Measurements from ENCODE around the gene CYTH4.
"Not testable (repeated sequence)": the region's sequence is repeated elsewhere in the genome, so short reads cannot be mapped to it uniquely, and the experiment has no call there.

The CYTH4 gene

DNA sequence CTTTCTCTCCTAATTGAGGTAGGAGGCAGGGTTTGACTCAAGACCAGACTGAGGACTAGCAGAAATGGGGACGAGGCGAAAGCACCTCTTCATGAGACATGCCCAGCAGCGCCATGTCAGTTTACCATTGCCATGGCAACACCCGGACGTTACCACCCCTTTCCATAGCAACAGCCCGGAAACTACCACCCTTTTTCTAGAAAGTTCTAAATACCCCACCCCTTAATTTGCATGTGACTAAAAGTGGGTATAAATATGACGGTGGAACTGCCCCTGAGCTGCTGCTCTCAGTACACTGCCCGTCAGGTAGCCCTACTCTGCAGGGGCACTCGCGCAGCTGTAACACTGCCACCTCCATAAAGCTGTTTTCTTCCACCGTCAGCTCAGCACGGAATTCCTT, 32.3 kb upstream of the CYTH4 start:
- no peak for DNase-seq (ENCODE audit: low spot score)

DNA sequence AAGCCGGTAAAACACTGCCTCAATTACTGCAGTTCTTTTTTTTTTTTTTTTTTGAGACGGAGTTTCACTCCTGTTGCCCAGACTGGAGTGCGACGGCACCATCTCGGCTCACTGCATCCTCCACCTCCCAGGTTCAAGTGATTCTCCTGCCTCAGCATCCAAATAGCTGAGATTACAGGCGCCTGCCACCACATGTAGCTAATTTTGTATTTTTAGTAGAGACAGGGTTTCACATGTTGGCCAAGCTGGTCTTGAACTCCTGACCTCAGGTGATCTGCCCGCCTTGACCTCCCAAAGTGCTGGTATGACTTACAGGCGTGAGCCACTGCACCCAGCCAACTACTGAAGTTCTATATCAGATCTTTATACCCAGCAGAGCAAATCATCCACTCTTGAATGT, 30.5 kb upstream of the CYTH4 start:
- not testable (repeated sequence) for DNase-seq (ENCODE audit: low spot score)

GRCh38 chr22:37253126-37253660, 29.1 kb upstream of the CYTH4 start:
- DNase-seq (ENCODE audit: low spot score) = no peak

DNA sequence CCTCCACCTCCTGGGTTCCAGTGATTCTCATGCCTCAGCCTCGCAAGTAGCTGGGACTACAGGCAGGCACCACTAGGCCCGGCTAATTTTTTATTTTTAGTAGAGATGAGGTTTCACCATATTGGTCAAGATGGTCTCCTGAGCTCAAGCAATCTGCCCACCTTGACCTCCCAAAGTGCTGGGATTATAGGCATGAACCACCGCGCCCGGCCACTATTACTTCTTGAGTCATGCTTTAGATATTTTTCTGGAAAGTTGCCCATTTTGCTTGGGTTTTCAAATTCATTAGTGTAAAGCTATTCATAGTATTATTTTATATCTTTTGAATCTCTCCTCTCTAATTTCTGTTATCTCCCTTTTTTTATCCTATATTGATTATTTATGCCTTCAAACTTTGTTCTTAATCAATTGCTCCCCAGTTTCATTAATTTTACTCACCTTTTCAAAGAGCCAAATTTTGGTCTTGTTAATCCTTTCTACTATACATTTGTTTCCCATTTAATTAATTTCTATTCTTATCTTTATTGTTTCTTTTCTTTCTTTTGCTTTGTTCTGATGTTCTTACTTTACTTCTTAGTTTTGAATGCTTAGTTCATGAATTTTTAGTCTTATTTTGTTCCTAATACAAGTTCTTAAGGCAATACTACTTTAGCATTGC, 28.0 kb upstream of the CYTH4 start:
- no peak for DNase-seq (ENCODE audit: low spot score)

- no peak for DNase-seq (ENCODE audit: low spot score)
These were observed 27.5 kb upstream of the CYTH4 start for GRCh38 chr22:37254867-37255233.

- no peak for DNase-seq (ENCODE audit: low spot score)
These were observed 26.7 kb upstream of the CYTH4 start for GRCh38 chr22:37255558-37256006.

DNA sequence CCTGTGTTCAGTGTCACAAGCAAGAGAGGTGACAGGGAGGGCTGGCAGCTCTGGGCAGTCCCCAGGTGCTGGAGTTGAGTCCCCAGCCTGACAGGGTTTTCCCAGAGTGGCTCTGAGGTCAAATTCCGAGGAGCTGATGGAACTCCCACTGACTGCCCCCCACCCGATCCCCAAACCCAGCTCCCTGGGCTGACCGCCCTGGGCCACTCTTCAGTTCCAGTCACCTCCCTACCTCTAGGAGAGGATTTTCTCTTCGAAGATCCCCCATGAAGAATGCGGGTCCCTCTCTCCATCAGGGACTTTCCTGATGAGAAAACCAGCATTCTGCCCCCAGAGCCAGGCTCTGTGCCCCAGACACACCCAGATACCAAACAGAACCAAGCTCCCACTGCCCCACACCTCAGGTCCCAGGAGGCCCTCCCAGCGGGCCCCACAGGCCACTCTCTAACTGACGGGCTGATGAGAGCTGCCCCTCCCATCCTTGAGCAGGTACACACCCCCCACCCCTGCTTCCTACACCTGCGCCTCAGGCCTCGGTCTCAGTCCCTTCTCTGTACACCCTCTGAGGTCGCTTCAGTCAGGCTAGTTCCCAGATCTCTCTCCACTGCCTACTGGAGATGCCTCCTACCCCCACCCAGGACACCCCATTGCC, 26.1 kb upstream of the CYTH4 start:
- no peak for DNase-seq (ENCODE audit: low spot score)

- DNase-seq (ENCODE audit: low spot score) = no peak
These were observed 24.1 kb upstream of the CYTH4 start for GRCh38 chr22:37258005-37258752.

DNA sequence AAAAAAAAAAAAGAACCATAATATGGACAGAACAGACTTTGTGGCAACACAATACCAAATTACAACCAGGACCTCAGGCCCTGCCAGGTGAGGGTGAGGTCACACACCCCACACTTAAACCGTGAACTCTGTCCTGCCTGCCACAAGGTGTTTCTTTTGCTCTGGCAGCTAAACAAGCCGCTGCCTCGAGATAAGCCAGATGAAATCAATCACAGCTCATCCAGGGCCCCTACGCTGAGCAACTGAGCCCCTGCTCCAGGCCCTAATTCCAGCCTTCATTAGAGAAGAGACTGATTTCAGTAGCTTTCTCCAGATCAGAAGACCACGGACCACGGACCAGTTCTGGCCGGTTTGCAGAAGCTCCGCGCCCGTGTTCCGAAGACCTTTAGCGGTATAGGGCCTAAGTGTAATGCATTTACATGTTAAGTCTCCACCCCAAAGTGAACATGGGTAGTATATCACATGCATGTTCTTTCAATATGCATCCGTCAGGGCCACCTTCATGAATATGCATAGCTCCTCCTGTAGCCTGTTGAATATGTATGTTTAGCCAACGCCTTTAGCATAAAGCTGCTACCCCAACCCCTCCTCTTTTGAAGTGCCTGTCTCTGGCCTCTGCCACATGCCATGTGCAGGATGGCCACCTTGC, 23.4 kb upstream of the CYTH4 start:
- no peak for DNase-seq (ENCODE audit: low spot score)

GRCh38 chr22:37259540-37260029, 22.7 kb upstream of the CYTH4 start:
- DNase-seq (ENCODE audit: low spot score) = no peak

DNA sequence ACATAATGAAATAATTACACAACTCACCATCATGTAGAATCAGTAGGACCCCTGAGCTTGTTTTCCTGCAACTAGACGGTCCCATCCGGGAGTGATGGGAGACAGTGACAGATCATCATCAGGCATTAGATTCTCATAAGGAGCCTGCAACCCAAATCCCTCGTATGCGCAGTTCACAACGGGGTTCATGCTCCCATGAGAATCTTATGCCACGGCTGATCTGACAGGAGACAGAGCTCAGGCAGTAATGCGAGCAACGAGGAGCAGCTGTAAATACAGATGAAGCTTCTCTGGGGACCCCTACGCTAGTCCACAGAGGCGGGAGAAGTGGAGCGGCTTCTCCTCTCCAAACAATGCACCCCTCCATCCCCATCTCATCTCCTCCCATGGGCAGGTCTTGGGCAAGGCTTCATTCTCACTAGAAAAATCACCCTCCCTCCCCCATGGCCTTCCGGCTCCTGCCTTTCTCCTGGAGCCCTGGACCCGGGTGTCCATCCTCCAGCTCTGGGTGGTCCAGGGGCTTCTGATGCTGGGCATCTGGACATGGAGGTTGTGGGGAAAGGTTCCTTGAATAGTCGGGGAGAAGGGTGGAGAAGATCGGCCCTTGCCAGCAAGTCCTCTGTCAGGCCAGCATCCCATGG, 22.0 kb upstream of the CYTH4 start:
- no peak for DNase-seq (ENCODE audit: low spot score)

DNA sequence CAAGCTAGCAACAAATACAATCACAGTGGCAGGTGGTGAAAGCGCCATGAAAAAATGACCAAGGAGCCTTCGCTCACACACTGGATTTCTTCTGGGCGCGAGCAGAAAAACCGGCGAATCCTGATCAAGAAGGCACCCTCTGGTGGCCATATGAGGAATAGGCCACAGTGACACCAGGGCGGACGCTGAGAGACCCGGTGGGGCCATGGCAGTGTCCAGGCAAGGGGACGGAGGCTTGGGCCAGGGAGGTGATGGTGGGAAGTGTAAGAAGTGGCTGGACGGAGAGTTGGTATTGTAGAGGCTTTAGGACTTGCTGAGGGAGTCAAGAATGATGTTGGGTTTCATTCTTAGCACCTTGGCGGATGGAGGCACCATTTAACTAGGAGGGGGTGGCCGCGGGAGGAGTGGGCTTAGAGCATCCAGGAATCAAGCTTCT, 21.4 kb upstream of the CYTH4 start:
- DNase-seq (ENCODE audit: low spot score) = peak; percentile 80

GRCh38 chr22:37262346-37262745, 20.0 kb upstream of the CYTH4 start:
- no peak for DNase-seq (ENCODE audit: low spot score)

DNA sequence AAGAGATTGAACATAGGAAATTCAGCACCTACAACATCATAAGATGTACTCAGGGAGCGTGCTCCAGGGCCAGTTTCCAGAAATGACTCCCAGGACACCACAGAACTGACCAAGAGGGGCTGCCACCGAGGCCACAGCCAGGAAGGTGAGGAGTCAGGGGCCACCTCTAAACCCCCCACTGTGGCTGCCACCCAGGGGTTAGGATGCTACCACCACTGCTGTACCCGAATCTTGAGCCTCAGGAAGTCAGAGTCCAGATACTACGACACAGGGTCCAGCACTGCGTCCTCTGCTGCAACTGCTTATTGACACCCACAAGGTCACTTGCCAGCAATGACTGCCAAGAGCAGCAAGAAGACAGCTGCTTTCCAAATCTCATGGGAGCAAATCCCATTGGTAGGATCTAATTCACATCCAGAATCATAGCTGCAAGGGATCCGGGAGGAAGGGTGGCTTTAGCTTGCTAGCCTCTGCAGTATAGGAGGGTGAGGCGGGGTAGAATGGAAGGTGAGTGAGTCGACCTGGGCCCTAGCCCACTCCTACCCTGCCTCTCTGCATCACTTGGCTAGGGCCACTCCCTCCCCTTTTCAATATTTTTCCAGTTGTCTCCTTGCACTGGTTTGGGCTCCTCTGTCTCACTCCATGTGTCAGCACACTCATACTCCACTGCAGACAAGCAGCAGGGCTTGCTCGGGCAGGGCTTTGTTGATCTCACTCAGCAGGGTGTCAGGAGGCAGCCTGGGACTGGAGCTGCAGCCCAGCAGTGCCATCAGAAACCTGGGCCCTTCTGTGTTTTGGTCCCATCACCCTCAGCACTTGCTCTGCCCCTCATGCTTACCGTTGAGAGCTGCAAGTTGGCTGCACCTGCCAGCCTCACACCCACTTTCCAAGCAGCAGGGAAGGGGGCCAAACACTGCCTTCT, 18.1 kb upstream of the CYTH4 start:
- DNase-seq (ENCODE audit: low spot score) = no peak

- DNase-seq (ENCODE audit: low spot score) = no peak
These were observed 15.7 kb upstream of the CYTH4 start for GRCh38 chr22:37266581-37267134.

- DNase-seq (ENCODE audit: low spot score) = peak; percentile 79
These were observed 15.1 kb upstream of the CYTH4 start for GRCh38 chr22:37267135-37267587.

GRCh38 chr22:37267661-37268413, 14.5 kb upstream of the CYTH4 start:
- DNase-seq (ENCODE audit: low spot score) = no peak

DNA sequence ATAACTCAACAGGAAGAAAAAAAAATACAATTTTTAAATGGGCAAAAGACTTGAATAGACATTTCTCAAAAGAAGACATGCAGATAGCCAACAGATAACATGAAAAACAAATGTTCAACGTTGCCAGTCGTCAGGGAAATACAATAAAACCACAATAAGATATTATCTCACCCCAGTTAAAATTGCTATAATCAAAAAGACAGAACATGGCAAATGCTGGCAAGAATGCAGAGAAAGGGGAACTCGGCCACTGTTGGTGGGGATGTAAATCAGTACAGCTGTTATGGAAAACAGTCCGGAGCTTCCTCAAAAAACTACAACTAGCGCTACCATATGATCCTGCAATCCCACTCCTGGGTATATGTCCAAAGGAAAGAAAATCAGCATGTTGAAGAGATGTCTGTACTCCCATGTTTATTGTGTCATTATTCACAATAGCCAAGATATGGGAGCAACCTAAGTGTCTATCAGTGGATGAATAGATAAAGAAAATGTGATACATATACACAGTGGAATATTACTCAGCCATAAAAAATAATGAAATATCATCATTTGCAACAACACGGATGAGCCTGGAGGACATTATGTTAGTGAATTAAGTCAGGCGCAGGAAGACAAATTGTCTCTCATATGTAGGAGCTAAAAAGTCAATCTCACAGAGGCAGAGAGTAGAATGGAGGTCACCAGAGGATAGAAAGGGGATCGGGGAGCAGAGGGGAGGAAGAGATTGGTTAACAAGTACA, 12.2 kb upstream of the CYTH4 start:
- no peak for DNase-seq (ENCODE audit: low spot score)

Data from HuH-7 (cell line).